OCI-LY3 (cell line): ENCODE data around the gene AGBL4.

ENCODE experiments used
- CTCF ChIP-seq: fragments of 200-600, 300-600 bp; sonication (generic); IDR thresholded peaks from 2 replicates; pipeline ENCODE4 v1.5.1; 2014; ENCODE audit warnings: antibody characterized with exemption, low read length, low read depth
- EZH2phosphoT487 ChIP-seq: fragments of 200-600 bp; shearing (Covaris generic); IDR thresholded peaks from 2 replicates; pipeline ENCODE4 v1.6.1; 2018; ENCODE audit warnings: antibody characterized with exemption, mixed run types, low read depth

GRCh38 chr1:49436865-49437264 lies 586.9 kb downstream of the AGBL4 start:
- TF ChIP-seq CTCF, result no peak
- no peak for TF ChIP-seq EZH2phosphoT487
